GM19463 (cell line): Measurements from ENCODE around the gene CCDC57.

Source experiments
- ATAC-seq: cut with Tn5 transposase; IDR thresholded peaks from one replicate; pipeline ENCODE4 v1.9.1; 2021; ENCODE audit warnings: mild to moderate bottlenecking, moderate library complexity; ENCODE audit not compliant: unreplicated experiment

CCDC57 gene

GRCh38 chr17:82236142-82236971, 23.7 kb upstream of the CCDC57 start:
- ATAC-seq: no peak

GRCh38 chr17:82235775-82236141, 23.1 kb upstream of the CCDC57 start:
- no peak for ATAC-seq

- no peak for ATAC-seq
These were observed 22.6 kb upstream of the CCDC57 start for GRCh38 chr17:82235056-82235774.

- ATAC-seq: no peak
These were observed 21.8 kb upstream of the CCDC57 start for GRCh38 chr17:82234211-82235055.

GRCh38 chr17:82232876-82233785, 20.5 kb upstream of the CCDC57 start:
- ATAC-seq: no peak

- no peak for ATAC-seq
These were observed 19.7 kb upstream of the CCDC57 start for GRCh38 chr17:82232322-82232820.

- no peak for ATAC-seq
These were observed 19.1 kb upstream of the CCDC57 start for GRCh38 chr17:82231562-82232321.

- ATAC-seq: peak; percentile 11
These were observed 18.6 kb upstream of the CCDC57 start for GRCh38 chr17:82231312-82231561.

GRCh38 chr17:82230609-82231311, 18.1 kb upstream of the CCDC57 start:
- ATAC-seq: peak; percentile 42

GRCh38 chr17:82229698-82230608, 17.3 kb upstream of the CCDC57 start:
- ATAC-seq: no peak

- ATAC-seq: peak; percentile 52
These were observed 16.4 kb upstream of the CCDC57 start, which contains the start of gene SLC16A3 for GRCh38 chr17:82228842-82229697. Gene SLC16A3, plus strand, starts transcription at chr17:82229042. Its CDS starts 6,967 bp downstream, at chr17:82236009.

- ATAC-seq: peak; percentile 38
These were observed 15.7 kb upstream of the CCDC57 start for GRCh38 chr17:82228278-82228841.

GRCh38 chr17:82227629-82228277, 15.1 kb upstream of the CCDC57 start:
- ATAC-seq: no peak

- ATAC-seq: no peak
These were observed 14.4 kb upstream of the CCDC57 start for GRCh38 chr17:82226809-82227628.

- ATAC-seq: no peak
These were observed 13.6 kb upstream of the CCDC57 start for GRCh38 chr17:82226146-82226808.
